Heart right ventricle (tissue), 16 donors: ENCODE results near the gene GPR173. TPM values are rescaled to one million over a fixed set of nuclear protein-coding genes. Genes with fewer than 3 reads are reported as not detected.

Experiments used
- ATAC-seq, 8 donors: fragments of 200-7000 bp; cut with Tn5 transposase; one replicate each; pipeline ENCODE4 v1.9.1; 2020; ENCODE audit warnings: mild to moderate bottlenecking in 8 of 8, moderate library complexity in 8 of 8, moderate number of reproducible peaks in 1 of 8
- DNase-seq, 2 donors: peaks; one replicate each; pipeline ENCODE4 v3.0.0-alpha.2; 2020
- H3K27ac ChIP-seq, 10 donors: fragments of 200-600 bp; sonication (generic) in 2 of 10; one replicate each; pipeline versions ENCODE4 v1.5.0 to v1.8.0; 2020 to 2022; ENCODE audit warnings: mild to moderate bottlenecking in 3 of 10
- H3K27me3 ChIP-seq, 7 donors: fragments of 200-600 bp; one replicate each; pipeline ENCODE4 v1.8.0; 2021 to 2022; ENCODE audit warnings: mild to moderate bottlenecking in 2 of 7
- H3K36me3 ChIP-seq, 9 donors: fragments of 200-600 bp; sonication (generic) in 1 of 9; one replicate each; pipeline versions ENCODE4 v1.5.0 to v1.8.0; 2020 to 2022; ENCODE audit warnings: mild to moderate bottlenecking in 2 of 9
- H3K4me1 ChIP-seq, 9 donors: fragments of 200-600 bp; sonication (generic) in 1 of 9; one replicate each; pipeline versions ENCODE4 v1.5.0 to v1.8.0; 2020 to 2022; ENCODE audit warnings: mild to moderate bottlenecking in 4 of 9
- H3K4me3 ChIP-seq, 10 donors: fragments of 200-600 bp; sonication (generic) in 2 of 10; one replicate each; pipeline versions ENCODE4 v1.5.0 to v1.8.0; 2020 to 2022; ENCODE audit warnings: mild to moderate bottlenecking in 7 of 10, moderate library complexity in 2 of 10
- H3K9me3 ChIP-seq, 11 donors: fragments of 200-600 bp in 10 of 11; sonication (generic) in 2 of 11; one replicate each; pipeline versions ENCODE4 v1.5.0 to v1.8.0; 2013 to 2022; ENCODE audit warnings: mild to moderate bottlenecking in 2 of 11, control low read depth in 1 of 11, moderate library complexity in 1 of 11
- WGBS, 2 donors: extraction: QIAGEN DNeasy Blood & Tissue Kit; methylation state at CpG; one replicate each; pipeline ENCODE4 v1.1.7; 2013; ENCODE audit warnings: inconsistent platforms in 1 of 2; 5-methylcytosine and 5-hydroxymethylcytosine counted together
- intact Hi-C, 10 donors: fragments of 100-400 bp; cut with DNase I; formaldehyde crosslinking; loops; one replicate each; pipeline versions ENCODE4 v1.11.1 to v1.14.2; 2022
- polyA plus RNA-seq, 2 donors: library from polyadenylated mRNA; stranded (reverse); fragments of 200-250 nt; gene quantifications; one replicate each; pipeline ENCODE4 v1.2.3, GENCODE V29; 2013
- total RNA-seq, 10 donors: library from RNA; stranded (reverse); fragmentation: NEBNext Ultra II Directional in 3 of 10; extraction: Animal tissue kit (Norgen Biotek cat#: 25700) in 3 of 10; gene quantifications; one replicate each; pipeline versions ENCODE4 v1.2.1 to v1.2.4, GENCODE V29; 2021 to 2023
- TF ChIP-seq, protein P1 (sequence below), 9 donors: fragments of 200-600 bp; sonication (generic) in 2 of 9; IDR thresholded peaks; one replicate each; pipeline versions ENCODE4 v1.5.0 to v1.8.0; 2021 to 2022; ENCODE audit warnings: antibody characterized with exemption in 9 of 9, mild to moderate bottlenecking in 5 of 9, moderate library complexity in 1 of 9
- donor health status: Arrhythmogenic right ventricular cardiomyopathy.
- donor health status: ischemic (EF 13 %, LVEDD 7.1; RV severe dilation, severe dysfunction).
- donor health status: healthy with polysubstance abuse.
- donor health status: DM: no; HTN: yes; CAD: no.
- donor health status: DM: no; HTN: no; CAD: no.
- donor health status: ischemic (EF 25% LVEDD 6.9; RV normal size, moderate dysfunction).
- donor health status: ischemic (EF 25% LVEDD 5.7; RV mildly dilated, moderate dysfunction).
- donor health status: healthy.
- donor health status: DM: yes; HTN: yes; CAD: no.
- donor health status: Ischemic cardiomyopathy.
- donor health status: ischemic (EF 35%, LVEDD 5.7; RV mildly dilated, moderate dysfunction).
- donor health status: nonischemic (EF 11% LVEDD 7.7; RV severe dilation, severe dysfunction).
- donor health status: DM: yes; HTN: yes; CAD: no.
- donor health status: PGD.
- donor health status: ischemic (EF 29% LVEDD 5.4; RV normal size, mild dysfunction).
- donor health status: nonischemic (EF 23%, LVEDD 6.1; RV moderate dilation, normal function).

Gene GPR173
- total and polyA plus RNA-seq, 12 donors, result 0.54 to 2.5 (median 0.73) TPM

DNA sequence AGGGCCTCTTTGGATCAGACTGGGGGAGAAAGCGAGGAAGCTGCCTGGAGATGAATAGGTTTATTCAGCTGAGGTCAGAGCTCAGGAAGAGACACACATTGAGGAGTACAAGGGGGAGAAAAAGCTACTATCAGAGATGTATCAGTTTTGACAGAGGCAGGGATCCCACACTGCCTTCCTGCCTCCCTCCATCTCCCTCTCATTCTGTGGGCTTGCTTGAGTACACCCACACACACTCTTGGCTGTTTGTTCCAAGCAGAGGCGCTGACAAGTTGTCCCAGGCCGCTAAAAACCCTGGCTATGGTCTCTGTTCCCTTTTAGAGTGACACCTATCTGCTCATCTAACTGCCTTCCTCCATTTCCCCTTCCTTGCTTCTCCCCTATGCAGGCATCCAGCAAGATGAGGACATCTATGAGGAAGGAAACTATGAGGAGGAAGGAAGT lies 38.8 kb downstream of the GPR173 start:
- WGBS, 2 donors, result 47 to 58% methylated on average over 2 to 3 of the region's 3 CpGs
- no peak overlapping the region for H3K4me3 ChIP-seq
- TF ChIP-seq, protein P1, sequence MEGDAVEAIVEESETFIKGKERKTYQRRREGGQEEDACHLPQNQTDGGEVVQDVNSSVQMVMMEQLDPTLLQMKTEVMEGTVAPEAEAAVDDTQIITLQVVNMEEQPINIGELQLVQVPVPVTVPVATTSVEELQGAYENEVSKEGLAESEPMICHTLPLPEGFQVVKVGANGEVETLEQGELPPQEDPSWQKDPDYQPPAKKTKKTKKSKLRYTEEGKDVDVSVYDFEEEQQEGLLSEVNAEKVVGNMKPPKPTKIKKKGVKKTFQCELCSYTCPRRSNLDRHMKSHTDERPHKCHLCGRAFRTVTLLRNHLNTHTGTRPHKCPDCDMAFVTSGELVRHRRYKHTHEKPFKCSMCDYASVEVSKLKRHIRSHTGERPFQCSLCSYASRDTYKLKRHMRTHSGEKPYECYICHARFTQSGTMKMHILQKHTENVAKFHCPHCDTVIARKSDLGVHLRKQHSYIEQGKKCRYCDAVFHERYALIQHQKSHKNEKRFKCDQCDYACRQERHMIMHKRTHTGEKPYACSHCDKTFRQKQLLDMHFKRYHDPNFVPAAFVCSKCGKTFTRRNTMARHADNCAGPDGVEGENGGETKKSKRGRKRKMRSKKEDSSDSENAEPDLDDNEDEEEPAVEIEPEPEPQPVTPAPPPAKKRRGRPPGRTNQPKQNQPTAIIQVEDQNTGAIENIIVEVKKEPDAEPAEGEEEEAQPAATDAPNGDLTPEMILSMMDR (IDR thresholded peaks at IDR 0.05), result no peak
- H3K27ac ChIP-seq, result peak overlapping the region in 8 of 10 donors; percentile 32 to 87 (median 70)
- intact Hi-C loops, result no loop called here
- H3K9me3 ChIP-seq, result no peaks in the 10 kb centered on the region
- no peak for ATAC-seq
- DNase-seq, result no peak
- H3K4me1 ChIP-seq, result peaks cover 0 to 25% (median 6%) of the 10 kb centered on the region in 9 donors
- peaks cover 0 to 29% (median 0%) of the 10 kb centered on the region in 9 donors for H3K36me3 ChIP-seq
- peaks cover 0 to 12% (median 0%) of the 10 kb centered on the region in 7 donors for H3K27me3 ChIP-seq

DNA sequence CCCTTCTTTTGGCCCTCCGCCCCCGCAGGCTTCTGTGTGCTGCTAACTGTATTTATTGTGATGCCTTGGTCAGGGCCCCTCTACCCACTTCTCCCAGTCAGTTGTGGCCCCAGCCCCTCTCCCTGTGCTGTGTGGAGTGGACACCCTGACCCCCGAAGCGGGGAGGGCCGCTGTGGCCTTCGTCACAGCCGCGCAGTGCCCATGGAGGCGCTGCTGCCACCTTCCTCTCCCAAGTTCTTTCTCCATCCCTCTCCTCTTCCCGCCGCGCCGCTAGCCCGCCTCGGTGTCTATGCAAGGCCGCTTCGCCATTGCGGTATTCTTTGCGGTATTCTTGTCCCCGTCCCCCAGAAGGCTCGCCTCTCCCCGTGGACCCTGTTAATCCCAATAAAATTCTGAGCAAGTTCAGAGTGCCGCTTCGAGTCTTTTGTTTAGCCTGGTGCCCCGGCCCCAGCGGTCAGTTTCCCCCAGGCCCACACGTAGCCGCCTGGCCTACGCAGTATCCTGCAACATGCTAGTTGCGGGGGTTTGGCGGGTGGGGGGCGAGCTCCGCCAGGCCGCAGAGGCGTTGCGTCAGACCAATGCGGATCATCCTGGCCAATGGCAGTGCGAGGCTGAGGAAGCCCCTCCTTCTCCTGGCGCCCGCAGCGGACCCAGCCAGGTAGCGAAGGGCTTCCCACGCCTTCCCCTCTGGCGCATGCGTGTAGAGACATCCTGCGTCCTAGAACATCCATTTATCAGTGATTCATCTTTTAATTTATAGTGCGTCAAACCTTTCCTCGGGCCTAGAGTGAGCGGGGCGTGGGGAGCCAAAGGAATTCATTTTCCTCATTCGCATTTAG lies 39.8 kb downstream of the GPR173 start:
- no peaks in the 10 kb centered on the region for H3K9me3 ChIP-seq
- peaks cover 0 to 23% (median 6%) of the 10 kb centered on the region in 9 donors for H3K4me1 ChIP-seq
- TF ChIP-seq, protein P1 (IDR thresholded peaks at IDR 0.05), result no peak
- peaks cover 0 to 16% (median 0%) of the 10 kb centered on the region in 7 donors for H3K27me3 ChIP-seq
- peak overlapping the region; percentile 10 to 58 (median 42) for H3K4me3 ChIP-seq
- DNase-seq (peak; percentile 77 to 79), ATAC-seq (peak; percentile 83 to 94 (median 90))
- H3K36me3 ChIP-seq, result peaks cover 0 to 29% (median 0%) of the 10 kb centered on the region in 9 donors
- H3K27ac ChIP-seq, result peak overlapping the region; percentile 51 to 88 (median 82)
- WGBS, 2 donors, result 9 to 30% methylated on average over 40 to 51 of the region's 51 CpGs
- intact Hi-C loops, result loop anchor here in 1 of 10 donors (2.0 kb wide), 1 partner anchor 18 kb away; no protein-coding TSS in a partner anchor

DNA sequence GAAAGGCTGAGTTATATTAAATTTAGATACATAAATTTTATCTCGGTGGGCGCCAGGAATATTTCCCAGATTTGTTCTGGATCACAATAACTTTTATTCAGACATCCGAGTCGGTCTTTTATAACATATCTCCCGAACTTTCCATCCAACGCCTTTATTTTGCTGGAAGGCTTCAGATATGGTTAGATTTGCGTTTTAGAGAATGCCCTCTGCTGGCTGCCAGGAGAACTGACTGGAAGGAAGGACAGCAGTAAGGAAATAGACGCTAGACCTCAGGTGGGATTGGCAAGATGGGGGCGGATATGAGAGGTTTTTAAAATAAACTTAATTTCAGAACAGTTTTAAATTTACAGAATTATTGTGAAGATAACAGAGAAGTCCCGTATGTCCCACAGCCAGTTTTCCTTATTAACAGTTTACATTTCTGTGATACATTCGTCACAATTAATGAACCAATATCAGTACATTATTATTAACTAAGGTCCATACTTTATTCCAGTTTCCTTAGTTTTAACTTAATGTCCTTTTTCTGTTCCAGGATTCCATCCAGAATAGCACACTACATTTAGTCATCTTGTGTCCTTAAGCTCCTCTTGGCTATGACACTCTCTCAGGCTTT lies 40.7 kb downstream of the GPR173 start:
- Histone ChIP-seq H3K4me1 (peaks cover 0 to 20% (median 6%) of the 10 kb centered on the region in 9 donors), H3K9me3 (no peaks in the 10 kb centered on the region), H3K27ac (peak overlapping the region; percentile 51 to 88 (median 82)), H3K4me3 (peak overlapping the region; percentile 10 to 58 (median 42)), H3K36me3 (peaks cover 0 to 25% (median 0%) of the 10 kb centered on the region in 9 donors), H3K27me3 (peaks cover 0 to 16% (median 0%) of the 10 kb centered on the region in 7 donors)
- WGBS, 2 donors, result 9 to 10% methylated on average over 11 of the region's 11 CpGs
- peak in 1 of 2 donors; percentile 34 for DNase-seq
- TF ChIP-seq, protein P1 (IDR thresholded peaks at IDR 0.05), result peak; percentile 36 to 82 (median 73)
- peak in 2 of 8 donors; percentile 33 to 45 for ATAC-seq
- intact Hi-C loops, result loop anchor here in 2 of 10 donors (1.0 to 2.0 kb wide), 2 partner anchors 18 to 19 kb away; no protein-coding TSS in a partner anchor

DNA sequence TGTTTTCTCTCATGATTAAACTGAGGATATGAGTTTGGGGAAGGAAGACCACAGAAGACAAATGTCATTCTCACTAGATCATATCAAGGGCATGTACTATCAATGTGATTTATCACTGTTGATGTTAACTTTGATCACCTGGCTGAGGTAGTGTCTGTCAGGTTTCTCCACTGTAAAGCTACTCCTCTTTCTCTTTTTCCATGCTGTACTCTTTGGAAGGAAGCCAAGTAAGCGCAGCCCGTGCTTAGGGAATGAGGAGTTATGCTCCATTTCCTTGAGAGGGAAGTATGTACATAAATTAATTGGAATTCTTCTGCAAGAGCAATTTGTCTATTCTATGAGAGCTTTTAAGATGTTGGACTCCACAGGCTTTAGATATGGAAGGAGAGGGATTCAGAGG lies 41.3 kb downstream of the GPR173 start:
- no peak for ATAC-seq
- Histone ChIP-seq H3K4me3 (no peak overlapping the region), H3K9me3 (no peaks in the 10 kb centered on the region), H3K27me3 (peaks cover 0 to 16% (median 0%) of the 10 kb centered on the region in 7 donors), H3K36me3 (peaks cover 0 to 20% (median 0%) of the 10 kb centered on the region in 9 donors), H3K27ac (no peak overlapping the region), H3K4me1 (peaks cover 0 to 25% (median 8%) of the 10 kb centered on the region in 9 donors)
- TF ChIP-seq, protein P1 (IDR thresholded peaks at IDR 0.05), result no peak
- intact Hi-C loops, result loop anchor here in 3 of 10 donors (1.0 to 10.0 kb wide), 3 partner anchors 19 to 135 kb away; partner anchors contain the start of gene KDM5C (in 1 of the 3)
- no peak for DNase-seq
- WGBS, 2 donors, result 58 to 61% methylated on average over 2 of the region's 2 CpGs
